ENCODE measurements around the gene CNN1. TPM values are rescaled to one million over a fixed set of nuclear protein-coding genes. Genes with fewer than 3 reads are reported as not detected.

The CNN1 gene
- total and polyA plus RNA-seq, 2 of the 4 experiments (the other 2 are of a cell fraction) = 102 to 196 TPM

DNA sequence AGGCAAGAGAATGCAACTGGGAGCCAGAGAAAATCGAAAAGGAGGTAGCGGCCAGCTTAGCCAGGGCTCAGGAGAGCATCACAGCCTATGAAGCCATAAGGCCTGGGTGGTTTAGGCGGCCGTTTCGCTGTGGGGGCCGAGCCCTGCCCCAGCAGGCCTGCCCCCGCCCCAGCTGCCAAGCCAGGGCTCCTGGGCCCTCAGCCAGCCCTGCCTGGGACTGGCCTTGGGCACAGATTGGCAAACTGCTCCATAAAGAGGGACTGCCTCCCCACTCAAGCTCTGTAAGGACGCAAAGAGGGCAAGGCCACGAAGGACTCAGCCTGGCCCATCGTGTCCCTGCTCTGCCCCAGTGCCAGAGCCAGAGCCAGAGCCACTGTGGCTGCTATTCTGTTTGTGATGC, 43.2 kb upstream of the CNN1 start:
- DNase-seq (no peak), ATAC-seq (ENCODE audit: low read depth) (no peak)
- Histone ChIP-seq H3K18ac (ENCODE audit: low read depth, low read length) (no peak overlapping the region), H2BK20ac (ENCODE audit: low read depth, low read length) (no peak overlapping the region), H3K27ac (ENCODE audit: insufficient read depth, low read length) (no peak overlapping the region), H4K91ac (ENCODE audit: insufficient read depth, low read depth, low read length) (no peak overlapping the region), H3K56ac (ENCODE audit: extremely low read depth, insufficient read depth, low read length) (no peak overlapping the region), H2BK15ac (ENCODE audit: low read depth, low read length) (no peak overlapping the region), H3K4me1 (ENCODE audit: control insufficient read depth, insufficient read depth, low read length) (peaks cover 3% of the 10 kb centered on the region), H3K4me3 (ENCODE audit: insufficient read depth, low read depth, low read length) (no peak overlapping the region), H3K23ac (ENCODE audit: low read depth, low read length) (no peak overlapping the region), H3K79me1 (ENCODE audit: low read depth in 1 of 2, low read length in 2 of 2) (peaks cover 0 to 18% of the 10 kb centered on the region in 2 experiments; a peak in 2 of 4 replicates), H2AFZ (replicated peaks; ENCODE audit: low read length, poor library complexity) (no peak overlapping the region), H3K36me3 (ENCODE audit: control insufficient read depth, insufficient read depth, low read length) (peaks cover 8% of the 10 kb centered on the region), H3K9me1 (ENCODE audit: insufficient read depth, low read length) (peaks cover 7% of the 10 kb centered on the region; the same call in 1 of the 2 replicates), H2BK120ac (ENCODE audit: low read depth, low read length) (no peak overlapping the region), H3K9me3 (ENCODE audit: control insufficient read depth, insufficient read depth, low read length) (no peaks in the 10 kb centered on the region), H3K27me3 (ENCODE audit: control insufficient read depth, insufficient read depth, low read length) (no peaks in the 10 kb centered on the region), H4K8ac (ENCODE audit: low read depth in 2 of 2, low read length in 2 of 2) (no peak overlapping the region), H2AK9ac (replicated peaks; ENCODE audit: low read depth, low read length, poor library complexity) (no peak overlapping the region), H3K4me2 (ENCODE audit: low read depth, low read length) (no peak overlapping the region), H4K20me1 (ENCODE audit: insufficient read depth, low read length) (no peaks in the 10 kb centered on the region; the same call in 1 of the 2 replicates), H3K9ac (ENCODE audit: low read depth, low read length) (no peak overlapping the region), H3K4ac (ENCODE audit: low read depth, low read length) (no peak overlapping the region), H3K14ac (replicated peaks; ENCODE audit: low read depth, low read length) (no peak overlapping the region), H4K5ac (ENCODE audit: low read depth, low read length) (no peak overlapping the region), H2BK5ac (ENCODE audit: low read depth, low read length, poor library complexity, severe bottlenecking) (no peak overlapping the region), H2AK5ac (ENCODE audit: low read depth, low read length) (no peak overlapping the region)
- dilution Hi-C loops (cut with HindIII; ENCODE audit: low sequenced_read_pairs, unreplicated experiment) (no loop called here), intact Hi-C loops (cut with micrococcal nuclease) (no loop called here), in situ Hi-C loops (cut with MboI; ENCODE audit: low sequenced_read_pairs) (no loop called here)
- ChIA-PET POLR2A (ENCODE audit: unreplicated experiment) (no interaction called here), CTCF (no interaction called here)
- 99% methylated on average over 8 of the region's 10 CpGs; no CpG with 5 or more reads in 1 of the 2 experiments for WGBS, 2 experiments (ENCODE audit: extremely low coverage in 2 of 2, insufficient read length in 1 of 2)
- no peak for TF ChIP-seq CEBPB (IDR thresholded peaks at IDR 0.05; ENCODE audit: low read depth, low read length)
- TF ChIP-seq BHLHE40 (IDR thresholded peaks at IDR 0.05; ENCODE audit: low read depth, low read length) = no peak
- no peak for TF ChIP-seq POLR2A (IDR thresholded peaks at IDR 0.05; ENCODE audit: low read depth, low read length)
- TF ChIP-seq MAFK (IDR thresholded peaks at IDR 0.05; ENCODE audit: low read depth, low read length) = no peak
- TF ChIP-seq, protein P1, sequence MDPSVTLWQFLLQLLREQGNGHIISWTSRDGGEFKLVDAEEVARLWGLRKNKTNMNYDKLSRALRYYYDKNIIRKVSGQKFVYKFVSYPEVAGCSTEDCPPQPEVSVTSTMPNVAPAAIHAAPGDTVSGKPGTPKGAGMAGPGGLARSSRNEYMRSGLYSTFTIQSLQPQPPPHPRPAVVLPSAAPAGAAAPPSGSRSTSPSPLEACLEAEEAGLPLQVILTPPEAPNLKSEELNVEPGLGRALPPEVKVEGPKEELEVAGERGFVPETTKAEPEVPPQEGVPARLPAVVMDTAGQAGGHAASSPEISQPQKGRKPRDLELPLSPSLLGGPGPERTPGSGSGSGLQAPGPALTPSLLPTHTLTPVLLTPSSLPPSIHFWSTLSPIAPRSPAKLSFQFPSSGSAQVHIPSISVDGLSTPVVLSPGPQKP (IDR thresholded peaks at IDR 0.05; ENCODE audit: borderline replicate concordance, low read depth, low read length) = no peak
- TF ChIP-seq SMC3 (IDR thresholded peaks at IDR 0.05; ENCODE audit: low read depth, low read length) = no peak
- TF ChIP-seq, protein P2, sequence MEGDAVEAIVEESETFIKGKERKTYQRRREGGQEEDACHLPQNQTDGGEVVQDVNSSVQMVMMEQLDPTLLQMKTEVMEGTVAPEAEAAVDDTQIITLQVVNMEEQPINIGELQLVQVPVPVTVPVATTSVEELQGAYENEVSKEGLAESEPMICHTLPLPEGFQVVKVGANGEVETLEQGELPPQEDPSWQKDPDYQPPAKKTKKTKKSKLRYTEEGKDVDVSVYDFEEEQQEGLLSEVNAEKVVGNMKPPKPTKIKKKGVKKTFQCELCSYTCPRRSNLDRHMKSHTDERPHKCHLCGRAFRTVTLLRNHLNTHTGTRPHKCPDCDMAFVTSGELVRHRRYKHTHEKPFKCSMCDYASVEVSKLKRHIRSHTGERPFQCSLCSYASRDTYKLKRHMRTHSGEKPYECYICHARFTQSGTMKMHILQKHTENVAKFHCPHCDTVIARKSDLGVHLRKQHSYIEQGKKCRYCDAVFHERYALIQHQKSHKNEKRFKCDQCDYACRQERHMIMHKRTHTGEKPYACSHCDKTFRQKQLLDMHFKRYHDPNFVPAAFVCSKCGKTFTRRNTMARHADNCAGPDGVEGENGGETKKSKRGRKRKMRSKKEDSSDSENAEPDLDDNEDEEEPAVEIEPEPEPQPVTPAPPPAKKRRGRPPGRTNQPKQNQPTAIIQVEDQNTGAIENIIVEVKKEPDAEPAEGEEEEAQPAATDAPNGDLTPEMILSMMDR (conservative IDR thresholded peaks at IDR 0.05; ENCODE audit: low read depth, low read length) = no peak
- no peak for TF ChIP-seq RAD21 (IDR thresholded peaks at IDR 0.05; ENCODE audit: low read length)
- no peak for TF ChIP-seq FOS (IDR thresholded peaks at IDR 0.05; ENCODE audit: low read depth, low read length)
- TF ChIP-seq MAZ (IDR thresholded peaks at IDR 0.05; ENCODE audit: borderline replicate concordance, low read depth, low read length) = no peak
- TF ChIP-seq CHD1 (IDR thresholded peaks at IDR 0.05; ENCODE audit: low read depth, low read length) = no peak
- no peak for TF ChIP-seq RFX5 (IDR thresholded peaks at IDR 0.05; ENCODE audit: low read depth, low read length)
- TF ChIP-seq RCOR1 (IDR thresholded peaks at IDR 0.05; ENCODE audit: insufficient replicate concordance, low read length) = no peak
- TF ChIP-seq, protein P3, sequence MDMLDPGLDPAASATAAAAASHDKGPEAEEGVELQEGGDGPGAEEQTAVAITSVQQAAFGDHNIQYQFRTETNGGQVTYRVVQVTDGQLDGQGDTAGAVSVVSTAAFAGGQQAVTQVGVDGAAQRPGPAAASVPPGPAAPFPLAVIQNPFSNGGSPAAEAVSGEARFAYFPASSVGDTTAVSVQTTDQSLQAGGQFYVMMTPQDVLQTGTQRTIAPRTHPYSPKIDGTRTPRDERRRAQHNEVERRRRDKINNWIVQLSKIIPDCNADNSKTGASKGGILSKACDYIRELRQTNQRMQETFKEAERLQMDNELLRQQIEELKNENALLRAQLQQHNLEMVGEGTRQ (IDR thresholded peaks at IDR 0.05; ENCODE audit: low read depth, low read length) = no peak
- BruUV-seq (replicated peaks) = no TSS peak

All from IMR-90 (cell line).